NCI-H1436 treated with DMSO at 0.1 percent for 48 hours (cell line): ENCODE results near the gene MYOZ1.
"Not testable (repeated sequence)": the region's sequence is repeated elsewhere in the genome, so short reads cannot be mapped to it uniquely, and the experiment has no call there.

Experiments
- DNase-seq: peaks from one replicate; lab custom pipeline; 2025; lab: John Stamatoyannopoulos, UW

MYOZ1 gene

GRCh38 chr10:73647875-73648651 is 6.8 kb upstream of the MYOZ1 start:
- DNase-seq = no peak

DNA sequence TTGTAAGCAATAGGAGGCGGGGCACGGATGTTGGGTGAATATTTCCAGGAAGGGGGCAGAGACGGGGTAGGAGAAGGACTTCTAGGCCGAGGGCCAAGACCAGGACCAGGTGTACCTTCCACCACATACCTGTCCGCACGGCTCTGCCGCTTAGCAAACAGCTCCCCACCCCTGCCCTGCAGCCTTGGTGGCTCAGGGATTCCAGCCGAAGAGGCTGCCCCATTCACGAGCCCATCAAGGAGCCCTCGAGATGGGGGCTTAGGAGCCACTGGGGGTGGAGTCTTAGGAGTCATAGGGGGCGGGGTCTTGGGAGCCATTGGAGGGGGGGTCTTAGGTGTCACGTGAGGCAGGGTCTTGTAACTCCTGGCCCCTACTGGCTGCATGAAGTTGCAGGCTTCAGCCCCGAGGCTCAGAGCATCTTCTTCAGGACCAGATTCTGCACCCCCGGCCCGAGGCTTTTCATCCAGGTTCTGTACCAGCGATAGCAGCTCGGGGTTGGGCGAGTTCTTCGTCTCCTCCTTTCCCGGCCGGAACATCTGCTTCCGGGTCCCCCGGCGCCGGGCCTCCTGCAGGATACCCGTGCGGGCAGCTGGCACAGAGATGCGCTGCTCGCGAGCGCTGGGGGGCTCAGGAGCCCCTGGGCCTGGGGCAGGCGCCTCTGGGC is 6.1 kb upstream of the MYOZ1 start:
- DNase-seq = peak; percentile 18

GRCh38 chr10:73646598-73647041 is 5.3 kb upstream of the MYOZ1 start:
- DNase-seq = no peak

DNA sequence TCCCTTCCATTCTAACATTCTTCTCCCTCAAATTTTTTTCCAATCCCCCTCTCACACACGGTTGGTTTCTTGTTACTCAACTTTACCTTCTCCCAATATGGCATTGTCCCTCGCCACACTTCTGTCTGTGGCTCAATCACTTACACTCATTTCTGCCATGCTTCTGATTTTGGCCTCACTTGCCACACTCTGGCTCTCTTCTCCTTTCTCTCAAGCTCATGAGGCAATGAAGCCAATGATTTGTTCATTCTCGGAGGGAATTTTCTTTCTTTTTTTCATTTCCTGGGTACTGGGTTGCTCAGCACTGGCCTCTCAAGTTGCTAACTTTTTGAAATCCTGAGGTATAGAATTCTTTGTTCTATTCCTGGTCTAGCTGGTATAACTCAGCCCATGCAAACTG is 4.0 kb upstream of the MYOZ1 start:
- no peak for DNase-seq

DNA sequence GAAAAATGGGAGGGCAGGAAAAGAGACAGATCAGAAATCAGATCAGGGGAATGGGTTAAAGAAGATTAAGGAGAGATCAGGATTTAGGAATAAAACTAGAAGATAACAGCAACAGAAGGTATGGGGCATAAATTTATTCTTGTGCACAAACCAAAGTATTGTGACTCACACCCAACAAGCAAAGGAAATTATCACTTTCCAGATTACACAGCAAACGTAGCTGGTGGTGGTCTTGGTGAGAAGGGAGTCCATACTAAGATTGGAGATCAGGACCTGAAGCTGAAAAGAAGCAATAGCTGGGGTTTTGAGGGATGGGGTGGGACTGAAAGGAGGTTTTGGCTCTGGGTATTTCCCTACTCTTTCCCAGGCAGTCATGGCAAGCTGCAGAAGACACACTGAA is 3.5 kb upstream of the MYOZ1 start:
- DNase-seq = no peak

- no peak for DNase-seq
Measured at GRCh38 chr10:73644015-73644743, 2.9 kb upstream of the MYOZ1 start.

DNA sequence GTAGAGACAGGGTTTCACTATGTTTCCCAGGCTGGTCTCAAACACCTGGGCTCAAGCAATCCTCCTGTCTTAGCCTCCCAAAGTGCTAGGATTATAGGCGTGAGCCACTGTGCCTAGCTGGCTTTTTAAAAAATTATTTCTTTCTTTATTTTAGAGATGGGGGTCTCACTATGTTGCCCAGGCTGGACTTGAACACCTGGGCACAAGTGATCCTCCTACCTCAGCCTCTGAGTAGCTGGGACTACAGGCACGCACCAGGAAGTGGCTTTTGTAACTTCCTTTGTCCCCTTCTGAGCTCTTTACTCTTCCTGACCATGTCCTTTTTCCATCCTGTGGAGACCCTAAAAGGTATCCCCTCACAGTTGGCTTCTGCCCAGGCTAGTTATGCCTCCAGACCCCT is 2.1 kb upstream of the MYOZ1 start:
- DNase-seq = no peak

GRCh38 chr10:73639286-73639685 is 2.0 kb downstream of the MYOZ1 start:
- DNase-seq = no peak

DNA sequence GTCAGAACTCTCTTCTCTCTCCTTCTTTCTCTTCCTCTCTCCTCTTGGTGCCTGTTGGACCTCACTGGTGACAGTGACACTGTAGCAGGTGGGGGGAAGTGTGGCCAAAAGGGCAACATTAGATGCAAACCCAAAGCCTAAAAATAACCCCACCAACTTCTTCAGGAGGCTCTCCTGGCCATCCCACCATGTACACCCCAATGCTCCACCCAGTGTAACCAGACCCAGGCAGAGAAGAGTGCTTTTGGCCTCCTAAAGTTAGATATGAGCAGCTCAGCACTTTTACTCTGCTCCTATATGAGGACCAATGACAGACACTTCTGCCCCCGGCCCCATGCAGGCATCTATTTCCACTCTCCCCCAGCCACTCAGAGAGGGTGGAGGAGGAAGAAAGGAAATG is 5.5 kb downstream of the MYOZ1 start:
- no peak for DNase-seq

GRCh38 chr10:73634421-73634820 is 6.9 kb downstream of the MYOZ1 start:
- no peak for DNase-seq

DNA sequence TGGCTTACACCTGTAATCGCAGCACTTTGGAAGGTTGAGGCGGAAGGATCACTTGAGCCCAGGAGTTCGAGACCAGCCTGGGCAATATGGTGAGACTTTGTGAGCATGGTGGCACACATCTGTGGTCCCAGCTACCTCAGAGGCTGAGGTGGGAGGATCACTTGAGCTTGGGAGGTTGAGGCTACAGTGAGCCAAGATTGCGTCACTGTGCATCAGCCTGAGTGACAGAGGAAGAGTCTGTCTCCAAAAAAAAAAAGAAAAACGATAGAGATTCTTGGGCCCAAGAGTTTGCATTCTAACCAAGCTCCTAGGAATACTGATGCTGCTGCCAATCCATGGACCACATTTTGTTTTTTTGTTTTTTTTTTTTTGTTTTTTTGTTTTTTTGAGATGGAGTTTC is 12.1 kb downstream of the MYOZ1 start:
- no peak for DNase-seq

GRCh38 chr10:73628405-73628804 is 12.9 kb downstream of the MYOZ1 start:
- no peak for DNase-seq

DNA sequence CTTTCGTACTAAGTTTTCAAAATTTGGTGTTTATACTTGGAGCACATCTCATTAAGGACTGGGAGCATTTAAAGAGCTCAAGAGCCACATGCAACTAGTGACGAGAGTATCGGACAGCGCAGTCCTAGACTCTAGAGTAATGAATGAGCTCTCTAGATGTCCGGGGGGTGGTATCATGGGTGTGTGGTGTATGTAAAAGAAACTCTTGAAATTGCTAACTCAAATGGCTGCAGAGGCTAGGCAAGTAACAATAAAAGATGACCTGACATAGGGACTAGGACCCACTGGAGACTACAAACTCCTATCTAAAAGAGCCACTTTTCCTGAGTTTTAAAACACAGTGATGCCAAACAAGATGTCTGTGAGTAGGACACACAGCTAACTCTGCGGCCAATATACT is 14.0 kb downstream of the MYOZ1 start:
- DNase-seq = no peak

DNA sequence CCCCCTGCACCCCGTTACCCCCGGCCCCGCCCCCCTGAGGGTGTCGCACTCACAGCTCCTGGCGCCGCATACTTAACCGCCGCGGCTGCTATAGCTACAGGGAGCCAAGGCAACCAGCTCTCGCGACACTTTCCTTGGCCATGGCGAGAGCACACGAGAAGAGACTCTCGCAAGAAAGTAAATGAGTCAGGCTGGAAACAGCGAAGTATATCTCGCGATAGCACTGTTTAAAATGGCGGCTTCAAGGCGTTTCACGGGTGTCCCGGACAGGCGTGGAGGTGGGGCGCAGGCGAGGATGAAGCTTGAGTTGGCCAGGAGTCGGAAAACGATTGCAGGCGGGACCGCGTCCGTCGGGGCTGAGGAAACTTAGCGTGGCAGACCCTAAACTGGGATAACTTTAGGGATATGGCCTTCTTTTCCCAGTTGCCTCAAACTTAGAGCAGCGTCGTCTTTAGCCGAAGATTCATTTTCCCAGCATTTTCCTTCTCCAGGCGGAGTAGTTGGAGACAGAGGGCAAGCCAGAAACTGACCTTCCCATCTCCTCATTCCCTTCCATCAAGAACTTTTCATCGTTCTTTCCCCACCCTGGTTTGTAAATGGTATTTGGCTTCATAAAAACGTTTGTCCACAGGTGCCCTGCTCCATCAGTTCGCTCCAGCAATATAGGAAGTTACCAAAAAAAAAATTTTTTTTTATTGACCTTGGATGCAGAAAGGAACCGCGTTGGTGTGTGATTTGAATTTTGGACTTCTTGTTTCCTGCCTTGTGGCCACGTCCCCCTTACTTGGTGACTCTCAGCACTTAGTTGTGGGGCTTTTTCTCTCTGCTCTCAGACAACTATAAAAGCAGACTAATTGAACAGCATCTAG is 15.2 kb downstream of the MYOZ1 start:
- DNase-seq = peak; percentile 87

DNA sequence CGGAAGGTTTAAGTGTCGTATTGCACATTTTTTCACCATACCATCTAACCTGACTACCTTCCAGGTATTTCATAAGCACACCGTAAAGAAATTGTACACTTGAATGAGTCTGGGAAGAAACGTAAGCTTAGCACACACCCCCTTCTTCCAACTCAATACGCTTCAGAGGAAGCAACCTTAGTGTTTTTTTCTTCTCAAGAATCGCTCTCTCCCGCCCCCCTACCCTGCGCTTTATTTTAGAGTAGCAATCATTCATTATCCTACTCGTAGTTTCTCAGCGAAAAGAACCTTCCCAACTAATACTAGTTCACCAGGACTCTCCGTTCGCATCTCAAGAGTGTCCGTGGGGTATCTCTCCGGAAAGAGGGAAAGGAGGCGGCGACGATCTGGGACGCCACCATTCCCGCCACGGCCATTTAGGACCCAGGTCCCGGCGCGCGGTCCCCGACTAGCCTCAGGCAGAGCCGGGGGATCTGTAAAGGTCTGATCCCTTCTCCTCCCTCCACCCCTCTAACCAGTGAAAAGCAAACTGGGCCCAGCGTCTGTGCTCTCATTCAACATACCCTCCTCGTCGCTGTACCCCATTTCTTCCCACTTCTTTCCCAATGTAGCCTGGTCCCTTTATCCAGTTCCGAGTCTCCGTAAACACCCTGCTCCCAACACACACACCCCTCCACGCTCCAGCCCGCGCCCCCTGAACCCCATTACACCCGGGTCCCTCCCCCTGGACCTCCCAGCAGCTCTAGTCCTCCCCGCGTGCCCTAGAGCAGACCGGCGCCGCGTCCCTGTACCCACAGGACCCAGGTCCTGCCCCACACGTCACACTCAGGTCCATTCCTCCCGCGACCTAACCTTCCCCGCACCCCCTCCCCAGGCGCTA is 16.0 kb downstream of the MYOZ1 start:
- no peak for DNase-seq

- DNase-seq = no peak
Measured at GRCh38 chr10:73623056-73623455, 18.2 kb downstream of the MYOZ1 start.

- DNase-seq = not testable (repeated sequence)
Measured at GRCh38 chr10:73620974-73621373, 20.3 kb downstream of the MYOZ1 start.

DNA sequence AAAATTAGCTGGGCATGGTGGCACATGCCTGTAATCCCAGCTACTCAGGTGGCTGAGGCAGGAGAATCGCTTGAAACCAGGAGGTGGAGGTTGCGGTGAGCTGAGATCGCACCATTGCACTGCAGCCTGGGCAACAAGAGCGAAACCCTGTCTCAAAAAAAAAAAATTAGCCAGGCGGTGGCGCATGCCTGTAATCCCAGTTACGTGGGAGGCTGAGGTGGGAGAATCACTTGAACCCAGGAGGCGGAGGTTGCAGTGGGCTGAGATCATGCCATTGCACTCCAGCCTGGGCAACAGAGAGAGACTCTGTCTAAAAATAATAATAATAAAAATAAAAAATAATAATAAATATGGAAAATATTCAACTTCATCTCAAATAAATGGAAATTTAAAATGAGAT is 24.1 kb downstream of the MYOZ1 start:
- DNase-seq = not testable (repeated sequence)

- DNase-seq = no peak
Measured at GRCh38 chr10:73614720-73615119, 26.6 kb downstream of the MYOZ1 start.

DNA sequence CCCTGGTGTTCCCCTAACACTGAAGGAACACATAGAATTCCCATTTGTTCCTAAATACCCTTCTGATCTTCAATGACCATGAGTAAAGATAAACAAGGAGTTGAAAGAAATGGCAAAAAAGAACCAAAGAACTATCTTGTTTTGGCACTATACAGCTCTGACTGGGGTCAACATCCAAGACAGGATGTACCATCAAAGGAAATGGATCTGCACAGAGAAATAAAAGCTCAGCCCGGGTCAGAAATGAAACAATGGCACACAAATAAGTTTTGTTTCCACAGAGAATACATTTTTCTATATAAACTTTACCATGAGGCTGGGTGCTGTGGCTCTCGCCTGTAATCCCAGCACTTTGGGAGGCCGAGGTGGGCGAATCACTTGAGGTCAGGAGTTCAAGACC is 32.2 kb downstream of the MYOZ1 start:
- DNase-seq = no peak

- no peak for DNase-seq
Measured at GRCh38 chr10:73601486-73601921, 39.8 kb downstream of the MYOZ1 start.
